C4-2B (cell line): ENCODE measurements around the gene DHRS1.

Source experiments
- ZFX ChIP-seq: fragments of 450-650 bp; IDR thresholded peaks from 2 replicates; pipeline ENCODE4 v1.6.1; 2017
- TF ChIP-seq, protein P1 (sequence below): fragments of 450-650 bp; conservative IDR thresholded peaks from 2 replicates; pipeline ENCODE4 v1.5.1; 2017; ENCODE audit warnings: mild to moderate bottlenecking

DNA sequence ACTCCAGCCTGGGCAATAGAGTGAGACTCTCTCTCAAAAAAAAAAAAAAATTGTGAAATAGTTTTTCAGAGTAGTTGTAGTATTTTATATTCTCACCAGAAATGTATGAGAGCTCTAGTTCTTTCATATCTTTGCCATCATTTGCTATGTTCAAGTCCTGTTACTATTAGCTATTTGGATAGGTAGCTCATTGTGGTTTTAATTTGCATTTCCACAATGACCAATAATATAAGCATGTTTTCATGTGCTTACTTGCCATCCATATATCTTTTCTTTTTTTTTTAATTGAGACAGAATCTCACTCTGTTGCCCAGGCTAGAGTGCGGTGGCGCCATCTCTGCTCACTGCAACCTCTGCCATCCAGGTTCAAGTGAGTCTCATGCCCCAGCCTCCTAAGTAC lies 48.6 kb upstream of the DHRS1 start:
- TF ChIP-seq, protein P1, sequence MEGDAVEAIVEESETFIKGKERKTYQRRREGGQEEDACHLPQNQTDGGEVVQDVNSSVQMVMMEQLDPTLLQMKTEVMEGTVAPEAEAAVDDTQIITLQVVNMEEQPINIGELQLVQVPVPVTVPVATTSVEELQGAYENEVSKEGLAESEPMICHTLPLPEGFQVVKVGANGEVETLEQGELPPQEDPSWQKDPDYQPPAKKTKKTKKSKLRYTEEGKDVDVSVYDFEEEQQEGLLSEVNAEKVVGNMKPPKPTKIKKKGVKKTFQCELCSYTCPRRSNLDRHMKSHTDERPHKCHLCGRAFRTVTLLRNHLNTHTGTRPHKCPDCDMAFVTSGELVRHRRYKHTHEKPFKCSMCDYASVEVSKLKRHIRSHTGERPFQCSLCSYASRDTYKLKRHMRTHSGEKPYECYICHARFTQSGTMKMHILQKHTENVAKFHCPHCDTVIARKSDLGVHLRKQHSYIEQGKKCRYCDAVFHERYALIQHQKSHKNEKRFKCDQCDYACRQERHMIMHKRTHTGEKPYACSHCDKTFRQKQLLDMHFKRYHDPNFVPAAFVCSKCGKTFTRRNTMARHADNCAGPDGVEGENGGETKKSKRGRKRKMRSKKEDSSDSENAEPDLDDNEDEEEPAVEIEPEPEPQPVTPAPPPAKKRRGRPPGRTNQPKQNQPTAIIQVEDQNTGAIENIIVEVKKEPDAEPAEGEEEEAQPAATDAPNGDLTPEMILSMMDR: no peak
- TF ChIP-seq ZFX: no peak
